DOHH2 (cell line): ENCODE results near the gene XRN2.

Experiments used
- EZH2phosphoT487 ChIP-seq: fragments of 200-600 bp; sonication (generic); IDR thresholded peaks from 2 replicates; pipeline ENCODE4 v1.6.1; 2017; ENCODE audit warnings: borderline replicate concordance, mild to moderate bottlenecking, antibody characterized with exemption, low read length, moderate library complexity, mixed read lengths
- TF ChIP-seq, protein P1 (sequence below): fragments of 200-600 bp; sonication (generic); IDR thresholded peaks from one replicate; pipeline ENCODE4 v1.5.1; 2014; ENCODE audit warnings: antibody characterized with exemption, mild to moderate bottlenecking, low read depth, low read length; ENCODE audit not compliant: poor library complexity, severe bottlenecking

DNA sequence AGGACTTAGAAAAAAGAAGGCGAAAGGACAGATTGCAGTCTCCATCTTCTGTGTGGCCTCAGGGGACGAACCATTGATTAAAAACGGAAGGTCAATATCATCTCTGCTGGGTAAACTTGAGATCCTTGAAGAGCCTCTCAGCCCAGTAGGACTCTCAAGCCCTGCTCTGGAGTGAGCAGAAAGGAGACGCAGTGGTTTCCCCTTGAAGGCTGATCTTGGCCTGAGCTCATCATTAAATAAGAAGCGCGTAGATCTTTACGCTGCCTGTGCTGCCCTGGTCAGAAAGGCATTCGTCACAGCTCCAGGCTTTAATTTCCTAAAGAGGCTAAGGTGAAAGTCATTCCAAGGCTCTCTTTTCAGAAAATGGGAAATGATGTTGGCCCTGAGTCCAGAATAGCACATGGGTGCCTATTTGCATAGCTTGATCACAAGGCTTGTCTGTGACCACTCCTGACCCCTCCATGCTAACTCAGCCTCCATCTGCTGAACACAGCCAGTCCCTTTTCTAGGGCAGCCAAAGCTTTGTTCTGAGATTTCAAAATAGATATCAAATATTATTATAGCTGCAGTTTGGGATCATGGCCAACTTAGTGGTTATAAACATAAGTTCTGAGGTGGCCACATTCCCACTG, 29.3 kb upstream of the XRN2 start:
- TF ChIP-seq, protein P1, sequence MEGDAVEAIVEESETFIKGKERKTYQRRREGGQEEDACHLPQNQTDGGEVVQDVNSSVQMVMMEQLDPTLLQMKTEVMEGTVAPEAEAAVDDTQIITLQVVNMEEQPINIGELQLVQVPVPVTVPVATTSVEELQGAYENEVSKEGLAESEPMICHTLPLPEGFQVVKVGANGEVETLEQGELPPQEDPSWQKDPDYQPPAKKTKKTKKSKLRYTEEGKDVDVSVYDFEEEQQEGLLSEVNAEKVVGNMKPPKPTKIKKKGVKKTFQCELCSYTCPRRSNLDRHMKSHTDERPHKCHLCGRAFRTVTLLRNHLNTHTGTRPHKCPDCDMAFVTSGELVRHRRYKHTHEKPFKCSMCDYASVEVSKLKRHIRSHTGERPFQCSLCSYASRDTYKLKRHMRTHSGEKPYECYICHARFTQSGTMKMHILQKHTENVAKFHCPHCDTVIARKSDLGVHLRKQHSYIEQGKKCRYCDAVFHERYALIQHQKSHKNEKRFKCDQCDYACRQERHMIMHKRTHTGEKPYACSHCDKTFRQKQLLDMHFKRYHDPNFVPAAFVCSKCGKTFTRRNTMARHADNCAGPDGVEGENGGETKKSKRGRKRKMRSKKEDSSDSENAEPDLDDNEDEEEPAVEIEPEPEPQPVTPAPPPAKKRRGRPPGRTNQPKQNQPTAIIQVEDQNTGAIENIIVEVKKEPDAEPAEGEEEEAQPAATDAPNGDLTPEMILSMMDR: no peak
- no peak for TF ChIP-seq EZH2phosphoT487
